SKM-1 (cell line): Measurements from ENCODE around the gene LRRC8D.

Source experiments
- DNase-seq: peaks from one replicate; lab custom pipeline; 2025; ENCODE audit not compliant: unreplicated experiment; lab: John Stamatoyannopoulos, UW

LRRC8D gene

DNA sequence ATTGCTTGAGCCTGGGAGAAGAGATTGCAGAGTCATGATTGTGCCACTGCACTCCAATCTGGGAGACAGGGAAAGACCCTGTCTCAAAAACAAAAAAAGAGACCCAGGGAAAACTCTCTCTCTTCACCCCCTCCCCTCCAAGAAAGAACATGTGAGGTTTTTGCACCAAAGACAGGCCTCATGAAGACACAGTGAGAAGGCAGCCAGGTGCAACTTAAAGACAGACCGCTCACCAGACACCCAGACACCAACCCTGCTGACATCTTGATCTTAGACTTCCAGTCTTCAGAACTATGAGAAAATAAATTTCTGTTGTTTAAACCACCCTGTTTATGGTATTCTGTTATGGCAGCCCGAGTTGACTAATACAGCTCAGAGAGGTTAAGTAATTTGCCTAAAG lies 13.3 kb upstream of the LRRC8D start:
- no peak for DNase-seq

GRCh38 chr1:89807983-89808382 lies 12.8 kb upstream of the LRRC8D start:
- no peak for DNase-seq

GRCh38 chr1:89808441-89809117 lies 12.3 kb upstream of the LRRC8D start:
- DNase-seq: no peak

GRCh38 chr1:89809556-89809955 lies 11.3 kb upstream of the LRRC8D start:
- no peak for DNase-seq

DNA sequence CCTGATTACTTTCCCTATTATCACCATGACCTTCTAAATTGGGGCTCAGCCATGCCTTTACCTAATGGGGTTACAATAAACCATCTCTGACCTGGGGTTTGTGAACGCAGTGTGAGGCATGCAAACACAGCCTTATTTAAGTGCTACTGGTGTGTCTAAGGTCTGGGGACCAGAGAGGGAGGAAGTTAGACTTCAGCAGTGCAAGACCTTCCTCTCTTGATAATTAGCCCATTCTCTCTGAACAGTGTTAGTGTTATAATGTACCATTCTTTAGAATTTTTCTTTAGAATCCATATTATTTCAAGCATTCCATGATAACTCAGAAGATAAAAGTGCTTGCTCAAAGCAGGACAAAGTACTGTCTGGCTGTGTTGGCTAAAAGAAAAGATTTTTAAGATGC lies 10.5 kb upstream of the LRRC8D start:
- peak; percentile 18 for DNase-seq

DNA sequence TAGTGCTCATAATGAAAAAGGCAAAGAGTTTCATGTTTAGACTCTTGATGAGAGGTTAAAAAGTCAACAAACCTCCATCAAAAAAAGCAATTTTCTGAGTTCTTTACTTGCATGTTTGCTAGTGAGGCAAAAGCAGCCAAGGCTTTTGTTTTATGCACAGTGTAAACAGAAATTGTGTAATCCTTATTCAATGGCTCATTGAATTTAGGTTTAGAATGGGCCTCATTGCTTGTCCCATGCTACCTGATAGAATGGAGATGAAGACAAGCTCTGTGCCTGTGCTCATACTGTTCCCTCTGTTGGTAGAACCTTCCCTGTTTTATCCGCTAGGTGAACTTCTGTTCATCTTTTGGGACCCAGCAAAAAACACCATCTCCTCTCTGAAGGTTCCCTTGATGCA lies 10.0 kb upstream of the LRRC8D start:
- no peak for DNase-seq

DNA sequence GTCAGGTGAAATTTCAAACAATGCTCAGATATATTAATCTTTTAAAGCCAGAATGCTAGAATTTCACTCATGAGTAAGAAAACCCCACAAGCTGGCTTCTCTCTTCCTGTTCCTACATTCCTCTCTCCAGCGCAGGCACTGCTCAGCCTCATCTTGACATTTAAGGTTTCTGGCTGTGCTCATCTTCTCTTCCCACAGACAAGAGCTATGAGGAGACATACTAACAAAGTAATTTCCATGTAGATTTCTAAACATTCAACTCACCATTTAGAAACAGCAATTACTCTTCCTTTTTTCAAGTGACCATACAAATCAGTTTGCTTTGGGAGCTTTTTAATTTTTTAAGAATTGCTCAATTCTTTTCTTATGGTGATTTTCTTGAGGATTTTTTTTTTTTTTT lies 7.8 kb upstream of the LRRC8D start:
- peak; percentile 76 for DNase-seq

DNA sequence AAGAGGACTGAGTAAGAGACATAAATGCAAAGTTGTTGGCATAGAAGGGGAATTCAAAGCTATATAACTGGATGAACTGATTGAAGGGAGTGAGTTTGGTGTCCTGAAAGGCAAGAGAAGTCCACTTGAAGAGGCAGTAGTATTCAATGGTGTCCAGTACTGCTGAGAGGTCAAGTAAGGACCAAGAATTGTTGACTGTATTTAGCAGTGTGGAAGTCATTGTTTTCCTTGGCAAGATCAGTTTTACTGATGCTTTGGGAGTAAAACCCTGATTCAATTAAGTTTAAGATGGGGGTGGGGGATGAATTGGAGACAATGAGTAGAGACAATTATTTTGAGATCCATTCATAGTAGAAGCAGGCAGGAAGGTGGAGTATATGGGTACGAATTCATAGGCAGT lies 5.8 kb upstream of the LRRC8D start:
- no peak for DNase-seq

- peak; percentile 87 for DNase-seq
Measured at GRCh38 chr1:89815611-89816010, 5.2 kb upstream of the LRRC8D start.

GRCh38 chr1:89816366-89816765 lies 4.5 kb upstream of the LRRC8D start:
- no peak for DNase-seq

DNA sequence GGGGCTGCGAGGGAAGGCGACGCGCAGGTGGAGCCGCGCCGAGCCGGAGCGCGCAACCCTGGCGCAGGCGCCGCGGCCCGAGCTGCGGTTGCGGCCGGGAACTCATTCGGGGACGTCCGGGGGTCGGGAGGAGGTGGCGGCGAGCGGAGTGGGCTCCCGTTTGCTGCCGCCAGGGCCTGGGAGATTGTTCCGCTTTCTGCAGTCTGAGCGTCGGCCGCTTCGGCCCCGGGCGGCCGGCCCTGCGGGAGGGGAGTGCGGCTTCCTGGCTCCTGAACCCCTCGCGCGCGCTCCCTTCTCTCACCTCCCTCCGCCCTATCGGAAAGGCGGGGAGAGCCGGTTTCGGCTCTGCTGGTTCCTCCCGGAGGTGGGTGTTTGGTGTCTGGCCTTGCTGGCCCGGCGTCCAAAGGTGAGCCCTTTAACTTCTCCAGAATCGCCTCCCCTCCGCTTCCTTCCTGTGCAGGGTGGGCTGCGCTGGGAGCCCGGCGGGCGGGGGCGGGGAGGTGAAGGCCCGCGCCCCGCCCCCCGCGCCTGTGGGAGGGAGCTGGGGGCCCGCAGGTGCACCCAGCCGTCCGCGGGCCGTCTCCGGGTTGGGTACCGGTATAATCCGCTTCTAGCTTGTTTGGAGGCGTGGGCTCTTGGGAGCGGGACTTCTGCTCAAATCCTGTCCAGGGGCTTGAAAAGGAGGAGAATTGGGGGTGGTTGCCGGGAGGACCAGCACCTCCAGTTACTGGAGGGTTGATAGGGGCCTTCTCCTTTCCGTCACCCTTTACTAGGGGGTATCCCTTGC lies 683 bp downstream of the LRRC8D start:
- DNase-seq: peak; percentile 63

- no peak for DNase-seq
Measured at GRCh38 chr1:89822109-89822962, 1.5 kb downstream of the LRRC8D start.

DNA sequence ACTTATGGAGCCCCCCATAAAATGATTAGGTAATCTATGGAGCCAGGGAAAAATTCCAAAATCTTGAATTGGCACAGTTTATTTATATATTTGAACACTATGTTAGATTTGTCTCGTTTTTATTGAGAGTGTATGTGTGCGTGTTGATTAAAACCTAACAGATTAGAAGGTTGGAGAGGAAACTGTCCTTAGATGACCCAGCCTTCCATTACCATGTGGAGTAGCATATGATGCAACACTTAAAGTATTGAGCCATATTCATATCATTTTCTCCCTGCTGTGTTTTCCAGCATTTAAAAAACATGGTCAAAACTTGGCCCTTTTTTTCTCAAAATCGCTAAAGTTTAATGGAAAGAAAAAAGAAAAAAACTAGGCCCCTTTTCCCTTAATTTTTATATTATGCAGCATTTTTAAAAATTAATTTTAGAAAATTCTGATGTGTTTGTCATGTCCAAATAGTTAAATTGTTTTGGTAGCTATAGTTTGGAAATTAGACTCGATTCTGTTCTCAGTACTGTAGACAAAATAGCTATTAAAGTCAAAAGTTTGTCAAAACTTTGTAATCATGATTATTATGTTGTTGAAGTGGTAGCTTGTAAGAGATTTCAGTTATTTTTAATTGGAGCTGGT lies 2.3 kb downstream of the LRRC8D start:
- peak; percentile 64 for DNase-seq

DNA sequence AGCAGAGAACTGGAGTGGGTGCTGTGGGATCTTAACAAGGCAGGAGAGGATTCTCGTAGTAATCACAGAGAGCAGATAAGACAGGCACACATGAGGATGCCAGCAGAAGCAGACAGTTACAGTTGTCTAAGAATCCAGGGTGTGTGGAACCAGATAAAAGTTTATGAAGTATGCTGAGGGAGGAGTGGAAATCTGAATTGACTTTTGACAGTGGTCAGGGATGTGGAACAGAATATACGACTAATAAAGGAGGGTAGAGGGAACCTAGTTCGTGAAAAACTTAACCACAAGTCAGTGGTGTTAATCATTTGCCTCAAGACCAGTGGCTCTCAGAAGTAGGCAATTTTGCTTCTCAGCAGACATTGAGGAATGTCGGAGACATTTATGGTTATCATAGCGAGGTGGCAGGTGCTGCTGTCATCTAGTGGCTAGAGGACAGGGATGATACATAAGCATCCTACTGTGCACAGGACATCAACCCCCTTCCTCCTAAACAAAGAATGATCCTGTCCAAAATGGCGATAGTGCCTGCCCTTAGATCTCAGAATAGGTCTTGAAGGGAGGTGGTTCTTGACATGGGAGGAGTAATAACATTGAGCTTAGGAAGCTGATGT lies 3.0 kb downstream of the LRRC8D start:
- DNase-seq: no peak

GRCh38 chr1:89826594-89826993 lies 5.8 kb downstream of the LRRC8D start:
- DNase-seq: no peak

GRCh38 chr1:89827330-89827729 lies 6.5 kb downstream of the LRRC8D start:
- DNase-seq: no peak

DNA sequence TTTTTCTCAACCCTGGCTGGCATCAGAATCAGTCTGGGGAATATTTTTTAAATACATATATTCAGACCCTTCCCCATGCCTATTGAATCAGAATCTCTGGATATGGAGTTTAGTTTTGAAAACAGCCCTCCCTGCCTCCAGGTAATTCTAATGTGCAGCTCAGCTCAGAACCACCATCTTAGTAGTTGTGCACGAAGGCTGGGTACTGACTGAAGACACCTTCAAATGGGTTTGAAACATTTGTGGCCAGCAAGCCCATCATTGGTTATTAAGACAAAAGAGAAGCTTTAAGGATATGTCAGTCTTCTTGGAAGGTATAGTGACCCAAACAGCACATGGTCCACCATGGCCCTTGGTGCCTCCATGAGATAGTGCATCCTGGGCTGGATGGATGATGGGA lies 7.1 kb downstream of the LRRC8D start:
- no peak for DNase-seq

DNA sequence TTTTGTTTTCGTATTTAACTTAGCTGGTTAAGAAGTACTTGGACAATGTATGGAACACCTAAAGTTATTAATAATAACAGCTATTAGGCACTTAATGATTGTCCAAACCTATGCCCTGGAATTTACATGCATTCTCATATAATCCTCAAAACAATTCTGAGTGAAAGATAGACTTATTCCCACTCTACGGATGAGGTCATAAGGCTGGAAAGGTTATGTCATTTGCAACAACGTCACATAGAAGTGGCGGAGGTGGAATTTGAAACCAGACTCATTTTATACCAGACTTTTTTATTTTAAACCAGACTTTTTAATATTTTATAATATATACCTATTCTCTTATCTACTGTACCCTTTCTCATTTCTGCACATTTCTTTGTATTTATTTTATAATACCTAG lies 8.4 kb downstream of the LRRC8D start:
- no peak for DNase-seq

- DNase-seq: no peak
Measured at GRCh38 chr1:89831462-89832120, 10.8 kb downstream of the LRRC8D start.

DNA sequence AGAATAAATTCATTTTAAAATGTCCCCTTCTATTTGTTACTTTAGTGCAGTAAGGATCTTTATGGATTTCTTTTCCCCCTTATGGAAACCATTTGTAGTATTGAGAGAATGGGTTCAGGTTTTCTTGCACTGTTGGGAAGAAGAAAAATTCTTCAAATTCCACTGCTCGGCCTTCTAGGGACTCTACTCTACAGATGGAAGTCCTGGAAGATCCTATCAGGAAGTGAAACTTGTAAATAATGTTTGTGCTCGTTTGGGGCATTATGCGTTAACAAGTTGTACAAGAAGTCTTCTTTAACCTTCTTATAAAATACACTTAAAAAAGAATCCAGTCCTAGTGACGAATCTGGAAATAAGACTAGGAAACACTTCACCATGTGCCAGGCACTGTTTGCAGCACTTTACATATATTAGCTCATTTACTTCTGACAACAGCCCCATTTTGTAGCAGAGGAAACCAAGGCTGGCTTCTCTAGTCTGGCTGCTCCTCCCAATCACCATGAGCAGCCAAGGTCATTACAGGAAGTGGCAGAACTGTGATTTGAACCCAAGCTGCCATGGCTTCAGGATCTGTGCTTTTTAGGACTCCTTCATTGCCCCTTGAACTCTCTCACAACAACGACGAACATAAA lies 11.8 kb downstream of the LRRC8D start:
- DNase-seq: no peak
